Brain microvascular endothelial cell (primary cell): Measurements from ENCODE around the gene SHPK.
"Not testable (repeated sequence)": the region's sequence is repeated elsewhere in the genome, so short reads cannot be mapped to it uniquely, and the experiment has no call there.

Experiments
- DNase-seq: peaks from one replicate; pipeline ENCODE4 v3.0.0-alpha.2; 2020
- H3K27ac ChIP-seq: fragments of 250-450 bp; sonication (Bioruptor Pico); 2 replicates; pipeline ENCODE4 v1.5.1; 2020; ENCODE audit warnings: mild to moderate bottlenecking, moderate library complexity
- H3K27me3 ChIP-seq: fragments of 250-450 bp; sonication (Bioruptor Pico); replicated peaks from 2 replicates; pipeline ENCODE4 v1.5.1; 2020; ENCODE audit warnings: mild to moderate bottlenecking
- H3K36me3 ChIP-seq: fragments of 250-450 bp; sonication (Bioruptor Pico); replicated peaks from 2 replicates; pipeline ENCODE4 v1.5.1; 2020; ENCODE audit warnings: mild to moderate bottlenecking
- H3K4me3 ChIP-seq: 2 replicates; pipeline ENCODE4 v1.5.1; 2011; ENCODE audit warnings: low read depth, mild to moderate bottlenecking, control low read depth, low read length, moderate library complexity
- CTCF ChIP-seq: IDR thresholded peaks from 2 replicates; pipeline ENCODE4 v1.5.1; 2011; ENCODE audit warnings: low read depth, mild to moderate bottlenecking, moderate library complexity, low read length, control low read depth, inconsistent platforms; ENCODE audit errors: missing control alignments
- in situ Hi-C: cut with HindIII; loops from 2 replicates; pipeline ENCODE4 v1.10.0; 2017; ENCODE audit warnings: low sequenced_read_pairs, low pct_ligation_motif_present

Gene SHPK

GRCh38 chr17:3590768-3591167, 45.3 kb downstream of the SHPK start:
- H3K27me3 ChIP-seq: no peaks in the 10 kb centered on the region
- H3K36me3 ChIP-seq: peaks cover 2% of the 10 kb centered on the region
- no peak overlapping the region for H3K4me3 ChIP-seq
- in situ Hi-C loops: no loop called here
- no peak overlapping the region for H3K27ac ChIP-seq
- TF ChIP-seq CTCF: no peak
- no peak for DNase-seq

DNA sequence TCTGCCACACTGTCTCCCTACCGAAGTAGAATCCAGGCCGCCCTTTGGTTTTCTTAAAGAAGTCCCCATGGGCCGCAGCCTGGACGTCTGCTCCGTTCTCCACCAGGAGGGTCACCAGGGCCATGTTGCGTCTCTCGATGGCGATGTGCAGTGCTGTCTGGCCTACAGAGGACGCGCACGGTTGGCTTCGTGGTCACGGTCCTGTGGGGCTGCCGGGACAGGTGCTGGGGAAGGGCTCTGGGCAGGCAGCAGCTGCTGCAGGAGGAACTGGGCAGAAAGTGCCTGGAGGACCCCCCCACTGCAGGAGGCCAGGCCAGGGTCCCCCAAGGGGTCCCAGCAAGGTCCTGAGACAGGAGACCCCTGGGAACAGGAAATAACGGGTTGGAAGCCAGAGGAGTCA, 45.8 kb downstream of the SHPK start:
- TF ChIP-seq CTCF: no peak
- Histone ChIP-seq H3K27ac (no peak overlapping the region), H3K4me3 (no peak overlapping the region), H3K36me3 (peaks cover 2% of the 10 kb centered on the region), H3K27me3 (no peaks in the 10 kb centered on the region)
- in situ Hi-C loops: no loop called here
- no peak for DNase-seq

GRCh38 chr17:3589784-3590183, 46.3 kb downstream of the SHPK start:
- Histone ChIP-seq H3K4me3 (no peak overlapping the region), H3K27me3 (no peaks in the 10 kb centered on the region), H3K27ac (no peak overlapping the region), H3K36me3 (peaks cover 2% of the 10 kb centered on the region)
- in situ Hi-C loops: no loop called here
- DNase-seq: no peak
- no peak for TF ChIP-seq CTCF

- H3K27me3 ChIP-seq: no peaks in the 10 kb centered on the region
- H3K4me3 ChIP-seq: no peak overlapping the region
- H3K27ac ChIP-seq: no peak overlapping the region
- no peak for TF ChIP-seq CTCF
- H3K36me3 ChIP-seq: peaks cover 2% of the 10 kb centered on the region
- no peak for DNase-seq
- in situ Hi-C loops: no loop called here
These were observed 50.2 kb downstream of the SHPK start for GRCh38 chr17:3585826-3586225.

- Histone ChIP-seq H3K27me3 (no peaks in the 10 kb centered on the region), H3K4me3 (no peak overlapping the region), H3K36me3 (peaks cover 2% of the 10 kb centered on the region), H3K27ac (no peak overlapping the region)
- TF ChIP-seq CTCF: no peak
- in situ Hi-C loops: no loop called here
- no peak for DNase-seq
These were observed 52.6 kb downstream of the SHPK start for GRCh38 chr17:3583456-3583855.

GRCh38 chr17:3582915-3583314, 53.1 kb downstream of the SHPK start:
- Histone ChIP-seq H3K27ac (no peak overlapping the region), H3K36me3 (peaks cover 2% of the 10 kb centered on the region), H3K4me3 (no peak overlapping the region), H3K27me3 (no peaks in the 10 kb centered on the region)
- no peak for TF ChIP-seq CTCF
- in situ Hi-C loops: no loop called here
- DNase-seq: no peak

DNA sequence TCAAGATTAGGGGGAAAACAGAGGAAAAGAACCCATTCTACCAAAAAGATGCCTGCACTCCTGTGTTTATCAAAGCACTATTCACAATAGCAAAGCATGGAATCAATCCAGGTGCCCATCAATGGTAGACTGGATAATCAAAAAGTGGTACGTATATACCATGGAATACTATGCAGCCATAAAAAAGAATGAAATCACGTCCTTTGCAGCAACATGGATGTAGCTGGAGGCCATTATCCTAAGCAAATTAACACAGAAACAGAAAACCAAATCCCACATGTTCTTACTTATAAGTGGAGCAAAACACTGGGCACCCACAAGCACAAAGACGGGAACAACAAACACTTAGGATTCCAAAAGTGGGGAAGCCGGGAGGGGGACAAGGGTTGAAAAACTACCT, 57.4 kb downstream of the SHPK start:
- H3K4me3 ChIP-seq, H3K27me3 ChIP-seq, H3K36me3 ChIP-seq, in situ Hi-C loops, DNase-seq, H3K27ac ChIP-seq: not testable (repeated sequence)
